ENCODE measurements around the gene PNMT.

- TF ChIP-seq EZH2 (IDR thresholded peaks at IDR 0.05; ENCODE audit: low read length, unreplicated experiment) (no peak), CTCF (conservative IDR thresholded peaks at IDR 0.05; ENCODE audit: low read depth, low read length) (no peak), EZH2phosphoT487 (IDR thresholded peaks at IDR 0.05; ENCODE audit: borderline replicate concordance, low read length) (no peak)
These were observed 13.1 kb upstream of the PNMT start for GRCh38 chr17:39655105-39655504.
